Stomach (tissue), 9 donors: Measurements from ENCODE around the gene ADARB2. TPM values are rescaled to one million over a fixed set of nuclear protein-coding genes. Genes with fewer than 3 reads are reported as not detected.
A peak's percentile ranks its signal among the peaks of the same experiment; 100 is the strongest.

Experiments used
- DNase-seq, 2 donors: peaks; one replicate each; pipeline versions ENCODE4 v3.0.0 to v3.0.0-alpha.2; 2013 to 2019
- H3K27ac ChIP-seq, 5 donors: fragments of 200-600 bp in 4 of 5; sonication (generic) in 4 of 5; one replicate each; pipeline ENCODE4 v1.5.1; 2013 to 2019; ENCODE audit warnings: mild to moderate bottlenecking in 1 of 5, moderate library complexity in 1 of 5
- H3K27me3 ChIP-seq, 3 donors: fragments of 200-600 bp; sonication (generic); one replicate each; pipeline ENCODE4 v1.5.1; 2017 to 2019; ENCODE audit warnings: mixed run types in 1 of 3
- H3K36me3 ChIP-seq, 4 donors: fragments of 200-600 bp; sonication (generic); 1 replicate in 3 of 4; 2 replicates in 1 of 4; pipeline ENCODE4 v1.5.1; 2016 to 2019
- H3K4me1 ChIP-seq, 4 donors: fragments of 200-600 bp; sonication (generic); one replicate each; pipeline ENCODE4 v1.5.1; 2016 to 2019
- H3K4me3 ChIP-seq, 4 donors: fragments of 200-600 bp; sonication (generic) in 3 of 4; one replicate each; pipeline ENCODE4 v1.5.1; 2016 to 2019; ENCODE audit warnings: mild to moderate bottlenecking in 1 of 4
- H3K9me3 ChIP-seq, 4 donors: fragments of 200-600 bp; sonication (generic); one replicate each; pipeline ENCODE4 v1.5.1; 2016 to 2019
- CTCF ChIP-seq, 7 experiments: fragments of 450-650 bp in 4 of 7; fragments of 200-600 bp in 3 of 7; sonication (generic) in 3 of 7; IDR thresholded peaks; one replicate each; pipeline ENCODE4 v1.5.1; 2016 to 2019; ENCODE audit warnings: antibody characterized with exemption in 7 of 7, control low read depth in 2 of 7, mild to moderate bottlenecking in 1 of 7
- EP300 ChIP-seq: sonication (generic); formaldehyde crosslinking; IDR thresholded peaks from one replicate; pipeline ENCODE4 v1.6.1; 2017; ENCODE audit warnings: antibody characterized with exemption
- POLR2A ChIP-seq, 4 donors: fragments of 450-650 bp; IDR thresholded peaks; one replicate each; pipeline ENCODE4 v1.6.1; 2016; ENCODE audit warnings: antibody characterized with exemption in 4 of 4, control low read depth in 2 of 4, mild to moderate bottlenecking in 1 of 4, moderate library complexity in 1 of 4
- POLR2AphosphoS5 ChIP-seq, 3 donors: sonication (generic); formaldehyde crosslinking; IDR thresholded peaks; one replicate each; pipeline ENCODE4 v1.6.1; 2016; ENCODE audit warnings: antibody characterized with exemption in 3 of 3
- WGBS, 5 donors: extraction: QIAGEN DNeasy Blood & Tissue Kit in 3 of 5; methylation state at CpG; one replicate each; pipeline versions ENCODE4 v1.1.5 to v1.1.7; 2013 to 2018; 5-methylcytosine and 5-hydroxymethylcytosine counted together
- intact Hi-C: fragments of 100-400 bp; cut with DNase I; formaldehyde crosslinking; loops from one replicate; pipeline ENCODE4 v1.15.1; 2023; ENCODE audit warnings: low total_unique reads
- polyA plus RNA-seq, 3 donors: library from polyadenylated mRNA; stranded (reverse); fragments of 200-250 nt; gene quantifications; one replicate each; pipeline ENCODE4 v1.2.3, GENCODE V29; 2013
- total RNA-seq, 5 donors: library from RNA; depleted of rRNA; stranded (reverse); fragments of >200 nt; gene quantifications; one replicate each; pipeline versions ENCODE4 v1.1.0 to v1.2.3, GENCODE V29; 2014 to 2016
- donor health status: healthy with polysubstance abuse.
- donor health status: Bipolar disorder and iron deficiency.
- donor health status: healthy.

The ADARB2 gene
- total and polyA plus RNA-seq, 8 donors, result 0.55 to 4.1 (median 1.4) TPM; not detected in 1

GRCh38 chr10:1519391-1519790 is 217.9 kb downstream of the ADARB2 start:
- Histone ChIP-seq H3K36me3 (no peaks in the 10 kb centered on the region), H3K4me3 (no peak overlapping the region), H3K9me3 (no peaks in the 10 kb centered on the region), H3K27ac (no peak overlapping the region), H3K4me1 (no peaks in the 10 kb centered on the region), H3K27me3 (no peaks in the 10 kb centered on the region)
- DNase-seq, result no peak
- TF ChIP-seq POLR2A (IDR thresholded peaks at IDR 0.05), result no peak
- no peak for TF ChIP-seq EP300
- TF ChIP-seq POLR2AphosphoS5 (IDR thresholded peaks at IDR 0.05), result no peak
- TF ChIP-seq CTCF (IDR thresholded peaks at IDR 0.05), result no peak
- 90 to 95% (median 92%) methylated on average over 5 to 6 of the region's 6 CpGs for WGBS, 5 donors
- intact Hi-C loops, result no loop called here

- TF ChIP-seq POLR2A (IDR thresholded peaks at IDR 0.05) (no peak), CTCF (IDR thresholded peaks at IDR 0.05) (no peak), POLR2AphosphoS5 (IDR thresholded peaks at IDR 0.05) (no peak), EP300 (no peak)
- 89 to 95% (median 92%) methylated on average over 7 of the region's 7 CpGs for WGBS, 5 donors
- intact Hi-C loops, result no loop called here
- no peaks in the 10 kb centered on the region for H3K9me3 ChIP-seq
- no peak overlapping the region for H3K27ac ChIP-seq
- no peak overlapping the region for H3K4me3 ChIP-seq
- H3K27me3 ChIP-seq, result no peaks in the 10 kb centered on the region
- DNase-seq, result no peak
- no peaks in the 10 kb centered on the region for H3K36me3 ChIP-seq
- no peaks in the 10 kb centered on the region for H3K4me1 ChIP-seq
Observed at GRCh38 chr10:1517684-1518083, 219.6 kb downstream of the ADARB2 start.

GRCh38 chr10:1516492-1517165 is 220.7 kb downstream of the ADARB2 start:
- Histone ChIP-seq H3K9me3 (no peaks in the 10 kb centered on the region), H3K4me3 (no peak overlapping the region), H3K36me3 (no peaks in the 10 kb centered on the region), H3K27me3 (peaks cover 0 to 5% (median 0%) of the 10 kb centered on the region in 3 donors), H3K4me1 (no peaks in the 10 kb centered on the region), H3K27ac (no peak overlapping the region)
- 67 to 74% (median 74%) methylated on average over 28 to 29 of the region's 29 CpGs for WGBS, 5 donors
- TF ChIP-seq POLR2AphosphoS5 (IDR thresholded peaks at IDR 0.05) (no peak), POLR2A (IDR thresholded peaks at IDR 0.05) (no peak), EP300 (no peak), CTCF (IDR thresholded peaks at IDR 0.05) (no peak)
- intact Hi-C loops, result no loop called here
- peak in 1 of 2 donors; percentile 21 for DNase-seq

GRCh38 chr10:1515780-1516491 is 221.4 kb downstream of the ADARB2 start:
- Histone ChIP-seq H3K27me3 (peaks cover 0 to 6% (median 0%) of the 10 kb centered on the region in 3 donors), H3K4me1 (no peaks in the 10 kb centered on the region), H3K36me3 (no peaks in the 10 kb centered on the region), H3K4me3 (no peak overlapping the region), H3K9me3 (no peaks in the 10 kb centered on the region), H3K27ac (no peak overlapping the region)
- WGBS, 5 donors, result 72 to 84% (median 76%) methylated on average over 13 to 18 of the region's 18 CpGs
- DNase-seq, result no peak
- intact Hi-C loops, result no loop called here
- TF ChIP-seq EP300, result no peak
- TF ChIP-seq POLR2AphosphoS5 (IDR thresholded peaks at IDR 0.05), result no peak
- TF ChIP-seq CTCF (IDR thresholded peaks at IDR 0.05), result no peak
- TF ChIP-seq POLR2A (IDR thresholded peaks at IDR 0.05), result no peak
